K562 treated with DMSO at 1 percent for 48 hours (cell line): ENCODE measurements around the gene KRTAP19-2. TPM values are rescaled to one million over a fixed set of nuclear protein-coding genes. Genes with fewer than 3 reads are reported as not detected.

Experiments
- total RNA-seq: library from RNA; unstranded; fragments of 300-600 nt; gene quantifications from 2 replicates; pipeline ENCODE4 v1.2.3, GENCODE V29; 2022; ENCODE audit warnings: low replicate concordance; ENCODE audit errors: extremely low read depth

The KRTAP19-2 gene, protein sequence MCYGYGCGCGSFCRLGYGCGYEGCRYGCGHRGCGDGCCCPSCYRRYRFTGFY
- total RNA-seq: not detected in 2 replicates

DNA sequence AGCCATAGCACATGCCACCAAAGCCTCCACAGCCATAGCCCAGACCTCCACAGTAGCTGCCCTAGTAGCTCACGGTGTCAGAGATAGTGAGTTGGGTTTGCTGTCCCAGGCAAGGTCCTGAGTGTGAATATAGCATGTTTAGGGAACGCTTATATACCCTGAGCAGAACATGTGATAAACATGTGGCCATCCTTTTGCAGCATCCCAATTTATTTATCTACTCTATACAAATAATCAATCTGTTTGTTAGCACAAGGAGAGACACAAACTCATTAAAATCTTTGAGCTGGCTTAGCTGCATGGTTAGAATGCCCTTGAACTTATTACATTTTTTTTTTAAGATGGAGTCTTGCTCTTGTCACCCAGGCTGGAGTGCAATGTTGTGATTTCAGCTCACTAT is at the start of gene KRTAP19-2:
KRTAP19-2 (minus strand) TSS at position 101 of the 400 bp plus-strand sequence; CDS start at position 13, 88 bp downstream.

DNA sequence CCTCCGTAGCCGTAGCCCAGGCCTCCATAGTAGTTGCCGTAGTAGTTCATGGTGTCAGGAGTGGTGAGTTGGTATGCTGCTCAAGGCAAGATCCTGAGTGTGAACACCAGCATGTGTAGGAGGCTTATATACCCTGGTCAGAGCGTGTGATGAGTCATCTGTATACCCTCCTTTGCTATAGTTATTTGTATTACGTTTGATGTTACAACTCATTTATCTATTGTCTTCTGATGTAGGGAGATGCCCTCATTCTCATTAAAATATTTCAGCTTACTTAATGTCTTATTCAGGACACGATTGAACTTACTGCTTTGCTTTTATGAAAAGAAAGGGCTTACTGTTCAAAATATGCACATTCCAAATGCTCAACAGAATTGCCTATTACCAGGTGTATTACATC is 14.8 kb upstream of the KRTAP19-2 start, which contains the start of gene KRTAP19-5:
KRTAP19-5 (minus strand) TSS at position 101 of the 400 bp plus-strand sequence; CDS start at position 50, 51 bp downstream.

DNA sequence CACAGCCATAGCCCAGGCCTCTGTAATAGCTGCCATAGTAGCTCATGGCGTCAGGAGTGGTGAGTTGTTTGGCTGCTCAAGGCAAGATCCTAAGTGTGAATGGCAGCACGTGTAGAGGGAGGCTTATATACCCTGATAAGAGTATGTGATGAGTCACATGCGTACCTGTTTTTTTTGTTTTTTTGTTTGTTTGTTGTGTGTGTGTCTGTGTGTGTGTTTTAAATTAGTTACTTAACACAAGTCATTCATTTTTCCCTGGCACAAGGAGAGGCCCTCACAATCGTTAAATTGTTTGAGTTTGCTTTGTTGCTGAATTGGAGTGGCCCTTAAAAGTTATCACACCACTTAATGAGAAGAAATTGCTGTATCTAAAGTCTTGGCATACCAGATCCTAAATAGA is 9.8 kb upstream of the KRTAP19-2 start, which contains the start of gene KRTAP19-4:
KRTAP19-4 (minus strand) TSS at position 101 of the 400 bp plus-strand sequence; CDS start at position 46, 55 bp downstream.

DNA sequence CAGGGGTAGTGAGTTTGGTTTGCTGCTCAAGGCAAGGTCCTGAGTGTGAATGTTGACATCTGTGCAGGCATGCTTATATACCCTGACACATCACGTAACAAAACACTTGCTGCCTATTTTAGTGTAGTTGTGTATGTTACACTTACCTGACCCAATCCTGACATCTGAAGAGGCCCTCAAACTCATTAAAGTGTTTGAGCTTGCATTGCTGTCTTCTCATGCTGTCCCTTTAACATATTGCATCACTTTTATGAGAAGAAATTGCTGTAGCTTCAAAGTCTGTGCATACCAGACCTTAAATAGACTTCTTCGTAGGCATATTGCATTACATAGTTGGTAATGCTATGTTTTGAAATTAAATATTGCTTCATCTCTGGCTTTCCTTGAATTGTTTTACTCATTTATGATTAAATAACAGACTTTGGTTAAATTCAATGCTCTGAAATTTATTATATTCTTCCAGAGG is 4.8 kb upstream of the KRTAP19-2 start, which contains the start of gene KRTAP19-3:
KRTAP19-3 (minus strand) TSS at position 51 of the 466 bp plus-strand sequence. CDS start 56 bp downstream, outside the sequence.

DNA sequence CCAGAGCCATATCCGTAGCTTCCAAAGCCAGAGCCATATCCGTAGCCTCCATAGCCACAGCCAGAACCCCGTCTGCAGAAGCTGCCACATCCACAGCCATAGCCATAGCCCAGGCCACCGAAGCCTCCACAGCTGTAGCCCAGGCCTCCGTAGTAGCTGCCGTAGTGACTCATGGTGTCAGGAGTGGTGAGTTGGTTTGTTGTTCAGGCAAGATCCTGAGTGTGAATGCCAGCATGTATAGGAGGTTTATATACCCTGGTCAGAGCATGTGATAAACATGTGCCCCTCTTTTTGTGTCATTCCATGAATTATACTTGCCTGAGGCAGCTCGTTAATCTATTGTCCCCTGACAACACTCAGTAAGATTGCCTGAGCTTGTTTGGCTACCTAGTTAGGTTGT is 7.1 kb downstream of the KRTAP19-2 start, which contains the start of gene KRTAP19-1:
KRTAP19-1 (minus strand) TSS at position 223 of the 400 bp plus-strand sequence; CDS start at position 173, 50 bp downstream.

DNA sequence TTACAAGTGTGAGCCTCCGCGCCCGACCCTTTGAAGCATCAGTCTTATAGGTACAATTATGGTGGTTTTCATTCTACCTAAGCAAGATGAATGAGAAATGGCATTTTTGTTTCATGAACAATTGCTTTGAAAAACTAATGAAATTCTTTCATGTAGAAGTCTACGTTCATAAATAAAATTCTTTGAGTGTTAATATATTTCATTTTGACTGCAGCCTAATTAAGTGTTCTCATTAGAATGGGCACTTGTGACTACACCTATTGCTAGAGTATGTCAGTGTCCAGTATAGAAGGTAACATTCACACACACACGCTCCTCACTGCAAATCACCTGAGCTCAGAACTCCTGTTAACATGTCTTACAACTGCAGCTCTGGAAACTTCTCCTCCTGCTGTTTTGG is 47.3 kb downstream of the KRTAP19-2 start, which contains the start of gene KRTAP15-1:
KRTAP15-1 (plus strand) TSS at position 301 of the 400 bp plus-strand sequence; CDS start at position 354, 53 bp downstream.

Other genes with a start within 250 kb of the KRTAP19-2 start
- not detected in 2 replicates for gene KRTAP24-1, start 204.5 kb downstream of the KRTAP19-2 start, total RNA-seq
- gene KRTAP25-1, start 197.9 kb downstream of the KRTAP19-2 start, total RNA-seq: not detected in 2 replicates
- gene KRTAP26-1, start 167.1 kb downstream of the KRTAP19-2 start, total RNA-seq: not detected in 2 replicates
- gene KRTAP27-1, start 149.7 kb downstream of the KRTAP19-2 start, total RNA-seq: not detected in 2 replicates
- not detected in 2 replicates for gene KRTAP23-1, start 138.8 kb downstream of the KRTAP19-2 start, total RNA-seq
- not detected in 2 replicates for gene KRTAP13-2, start 115.2 kb downstream of the KRTAP19-2 start, total RNA-seq
- gene KRTAP13-1, start 91.4 kb downstream of the KRTAP19-2 start, total RNA-seq: not detected in 2 replicates
- gene KRTAP13-3, start 61.5 kb downstream of the KRTAP19-2 start, total RNA-seq: not detected in 2 replicates
- gene KRTAP13-4, start 57.2 kb downstream of the KRTAP19-2 start, total RNA-seq: not detected in 2 replicates
- gene KRTAP15-1, start 47.2 kb downstream of the KRTAP19-2 start, total RNA-seq: not detected in 2 replicates
- gene KRTAP19-1, start 7.1 kb downstream of the KRTAP19-2 start, total RNA-seq: not detected in 2 replicates
- not detected in 2 replicates for gene KRTAP19-3, start 4.6 kb upstream of the KRTAP19-2 start, total RNA-seq
- gene KRTAP19-4, start 9.7 kb upstream of the KRTAP19-2 start, total RNA-seq: not detected in 2 replicates
- gene KRTAP19-5, start 14.7 kb upstream of the KRTAP19-2 start, total RNA-seq: not detected in 2 replicates
- gene KRTAP19-6, start 54.4 kb upstream of the KRTAP19-2 start, total RNA-seq: not detected in 2 replicates
- not detected in 2 replicates for gene KRTAP19-7, start 73.9 kb upstream of the KRTAP19-2 start, total RNA-seq
- not detected in 2 replicates for gene KRTAP22-2, start 103.0 kb upstream of the KRTAP19-2 start, total RNA-seq
- not detected in 2 replicates for gene KRTAP6-3, start 105.0 kb upstream of the KRTAP19-2 start, total RNA-seq
- not detected in 2 replicates for gene KRTAP6-2, start 111.5 kb upstream of the KRTAP19-2 start, total RNA-seq
- gene KRTAP22-1, start 113.7 kb upstream of the KRTAP19-2 start, total RNA-seq: not detected in 2 replicates
- not detected in 2 replicates for gene KRTAP6-1, start 126.5 kb upstream of the KRTAP19-2 start, total RNA-seq
- gene KRTAP20-1, start 129.0 kb upstream of the KRTAP19-2 start, total RNA-seq: not detected in 2 replicates
- not detected in 2 replicates for gene KRTAP20-4, start 133.2 kb upstream of the KRTAP19-2 start, total RNA-seq
- gene KRTAP20-2, start 147.8 kb upstream of the KRTAP19-2 start, total RNA-seq: not detected in 2 replicates
- gene KRTAP20-3, start 155.4 kb upstream of the KRTAP19-2 start, total RNA-seq: not detected in 2 replicates
- not detected in 2 replicates for gene KRTAP21-3, start 231.3 kb upstream of the KRTAP19-2 start, total RNA-seq